GM12892 (cell line): ENCODE measurements around the gene IP6K3.

Experiments used
- POLR2A ChIP-seq: IDR thresholded peaks from 2 replicates; pipeline ENCODE4 v1.6.1; 2011; ENCODE audit warnings: low read depth, low read length, control low read depth
- POLR2AphosphoS5 ChIP-seq: IDR thresholded peaks from 2 replicates; pipeline ENCODE4 v1.6.1; 2011; ENCODE audit warnings: low read depth, low read length, control low read depth
- TAF1 ChIP-seq: IDR thresholded peaks from 2 replicates; pipeline ENCODE4 v1.6.1; 2011; ENCODE audit warnings: low read depth, mild to moderate bottlenecking, control low read depth, low read length, borderline replicate concordance

DNA sequence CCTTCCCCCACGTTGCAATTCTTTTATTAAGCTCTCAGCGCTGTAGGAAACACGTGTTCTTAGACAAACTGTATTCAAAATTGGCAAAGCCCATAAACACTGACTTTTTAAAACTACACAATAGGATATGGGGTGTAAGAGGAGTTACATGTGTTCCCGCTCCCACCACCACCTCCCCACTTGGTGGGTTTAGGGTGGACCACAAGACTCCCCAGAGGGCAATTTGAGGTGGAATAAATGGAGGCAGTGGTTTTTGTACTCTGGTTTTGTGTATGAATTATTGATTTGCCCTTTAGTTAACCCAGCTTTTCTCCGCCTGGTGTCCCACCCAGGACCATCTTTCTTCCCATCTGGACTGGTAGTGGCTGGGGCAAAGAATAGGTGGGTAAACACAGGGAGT lies 38.9 kb downstream of the IP6K3 start:
- TF ChIP-seq POLR2A (no peak), TAF1 (no peak), POLR2AphosphoS5 (no peak)
